NCI-H1105 treated with DMSO at 0.1 percent for 48 hours (cell line): ENCODE measurements around the gene CCT8.
"Not testable (repeated sequence)": the region's sequence is repeated elsewhere in the genome, so short reads cannot be mapped to it uniquely, and the experiment has no call there.

Source experiments
- DNase-seq: peaks from one replicate; lab custom pipeline; 2025; lab: John Stamatoyannopoulos, UW

The CCT8 gene

GRCh38 chr21:29022166-29022565, 51.3 kb downstream of the CCT8 start:
- no peak for DNase-seq

DNA sequence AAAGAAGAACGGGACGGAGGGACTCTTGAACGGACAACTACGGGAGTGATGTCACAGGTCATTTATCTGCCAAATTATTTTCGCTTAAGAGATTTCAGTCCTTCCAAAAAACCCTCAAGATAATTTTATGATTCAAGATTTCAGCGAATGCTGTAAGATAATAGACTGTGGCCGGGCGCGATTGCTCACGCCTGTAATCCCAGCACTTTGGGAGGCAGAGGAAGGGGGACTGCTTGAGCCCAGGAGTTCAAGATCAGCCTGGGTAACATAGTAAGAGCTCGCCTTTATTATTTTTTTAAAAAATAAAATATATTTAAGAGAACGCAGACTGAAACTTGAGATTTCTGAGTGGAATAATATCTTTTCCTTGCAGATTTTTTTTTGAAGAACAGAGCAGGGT, 54.9 kb downstream of the CCT8 start:
- DNase-seq: no peak

DNA sequence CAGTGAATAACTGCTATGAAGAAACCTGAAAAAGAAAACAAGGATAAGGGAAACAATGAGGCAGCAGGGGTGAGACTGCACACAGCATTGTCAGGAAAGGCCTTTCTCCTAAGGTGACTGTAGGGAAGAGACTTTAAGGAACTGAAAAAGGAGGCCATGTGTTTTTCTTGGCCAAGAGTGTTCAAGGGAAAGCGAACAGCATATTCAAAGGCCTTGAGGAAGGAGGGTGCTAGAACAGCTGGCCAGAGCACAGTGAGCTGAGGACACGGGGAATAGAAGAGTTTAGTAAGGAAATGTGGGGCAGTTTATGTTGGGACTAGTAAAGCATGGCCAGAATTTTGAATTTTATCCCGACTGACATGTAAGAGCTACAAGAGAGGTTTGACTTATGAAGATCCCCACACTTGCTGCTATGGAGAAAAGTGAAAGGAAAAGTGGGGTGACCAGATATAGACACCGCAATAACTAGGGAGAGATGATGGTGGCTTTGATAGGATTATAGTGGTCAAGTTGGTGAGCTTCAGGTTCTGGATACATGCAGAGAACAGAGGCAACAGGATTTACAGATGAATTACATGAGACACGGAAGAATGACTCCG, 55.7 kb downstream of the CCT8 start:
- DNase-seq: no peak

DNA sequence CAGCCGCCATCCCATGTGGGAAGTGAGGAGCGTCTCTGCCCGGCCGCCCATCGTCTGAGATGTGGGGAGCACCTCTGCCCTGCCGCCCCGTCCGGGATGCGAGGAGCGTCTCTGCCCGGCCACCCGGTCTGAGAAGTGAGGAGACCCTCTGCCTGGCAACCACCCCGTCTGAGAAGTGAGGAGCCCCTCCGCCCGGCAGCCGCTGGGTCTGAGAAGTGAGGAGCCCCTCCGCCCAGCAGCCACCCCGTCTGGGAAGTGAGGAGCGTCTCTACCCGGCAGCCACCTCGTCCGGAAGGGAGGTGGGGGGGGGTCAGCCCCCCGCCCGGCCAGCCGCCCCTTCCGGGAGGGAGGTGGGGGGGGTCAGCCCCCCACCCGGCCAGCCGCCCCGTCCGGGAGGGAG, 62.2 kb downstream of the CCT8 start:
- DNase-seq: not testable (repeated sequence)

DNA sequence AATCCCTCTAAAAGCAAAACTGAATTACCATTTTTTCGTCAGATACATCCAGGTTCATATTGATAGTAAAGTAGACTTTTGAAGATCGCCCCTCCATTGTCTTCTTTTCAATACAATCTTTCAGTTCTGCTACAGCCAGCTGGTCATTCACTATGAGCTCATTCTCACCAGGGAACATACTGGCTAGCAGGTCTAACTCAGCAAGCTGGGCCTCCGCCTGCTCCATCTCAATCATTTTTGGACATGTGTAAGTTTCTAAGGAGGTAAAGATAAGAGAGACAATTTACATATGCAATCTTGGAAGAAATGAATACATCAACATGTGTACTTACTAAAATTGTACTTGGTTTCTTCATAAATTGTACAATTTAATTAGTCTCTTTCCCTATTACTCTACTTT, 65.1 kb downstream of the CCT8 start:
- no peak for DNase-seq

DNA sequence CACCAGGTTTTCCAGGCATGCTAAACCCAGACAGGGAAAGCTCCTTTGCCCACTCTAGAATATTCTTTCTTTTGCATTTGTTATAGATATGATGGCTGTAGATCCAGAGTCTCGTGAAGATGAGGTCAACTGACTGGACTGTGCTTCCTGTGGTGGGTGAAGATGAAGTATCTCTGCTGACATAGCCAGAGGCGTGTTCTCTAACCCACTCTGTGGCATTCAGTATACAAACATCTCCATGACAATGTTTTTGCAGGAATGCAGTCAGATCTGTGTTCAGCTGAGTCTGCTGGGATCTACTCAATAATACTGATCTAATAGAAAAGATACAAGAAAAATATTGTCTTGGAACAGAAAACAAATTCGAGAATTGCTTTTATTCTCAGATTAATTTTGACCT, 65.6 kb downstream of the CCT8 start:
- DNase-seq: no peak

GRCh38 chr21:29007135-29007534, 66.3 kb downstream of the CCT8 start:
- no peak for DNase-seq
